ENCODE results near the gene HNRNPH3.
"Not testable (repeated sequence)": the region's sequence is repeated elsewhere in the genome, so short reads cannot be mapped to it uniquely, and the experiment has no call there.

The HNRNPH3 gene

GRCh38 chr10:68318331-68319059 is 13.4 kb upstream of the HNRNPH3 start:
- H3K27ac ChIP-seq (ENCODE audit: poor library complexity, severe bottlenecking) = no peak overlapping the region
- no peaks in the 10 kb centered on the region for H3K27me3 ChIP-seq (ENCODE audit: insufficient read depth, poor library complexity, severe bottlenecking)
- no peaks in the 10 kb centered on the region for H3K9me3 ChIP-seq (ENCODE audit: severe bottlenecking)
- ATAC-seq (ENCODE audit: low read depth) = no peak
- H3K36me3 ChIP-seq (ENCODE audit: low read depth) = no peaks in the 10 kb centered on the region
- no peaks in the 10 kb centered on the region for H3K4me1 ChIP-seq (ENCODE audit: insufficient read depth, poor library complexity, severe bottlenecking)
- H3K4me3 ChIP-seq (ENCODE audit: severe bottlenecking) = no peak overlapping the region
- no peak for DNase-seq (ENCODE audit: low spot score)
- no peak for TF ChIP-seq CTCF (IDR thresholded peaks at IDR 0.05; ENCODE audit: poor library complexity, severe bottlenecking)

- not testable (repeated sequence) for H3K36me3 ChIP-seq (ENCODE audit: low read depth); H3K27me3 ChIP-seq (ENCODE audit: insufficient read depth, poor library complexity, severe bottlenecking); H3K4me1 ChIP-seq (ENCODE audit: insufficient read depth, poor library complexity, severe bottlenecking); H3K4me3 ChIP-seq (ENCODE audit: severe bottlenecking); H3K27ac ChIP-seq (ENCODE audit: poor library complexity, severe bottlenecking); DNase-seq (ENCODE audit: low spot score); H3K9me3 ChIP-seq (ENCODE audit: severe bottlenecking); ATAC-seq (ENCODE audit: low read depth)
Observed at GRCh38 chr10:68324396-68324795, 7.5 kb upstream of the HNRNPH3 start.

GRCh38 chr10:68327889-68328786 is 3.7 kb upstream of the HNRNPH3 start:
- TF ChIP-seq CTCF (IDR thresholded peaks at IDR 0.05; ENCODE audit: poor library complexity, severe bottlenecking) = no peak
- Histone ChIP-seq H3K36me3 (ENCODE audit: low read depth) (peaks cover 3% of the 10 kb centered on the region; the same call in 1 of the 2 replicates), H3K4me3 (ENCODE audit: severe bottlenecking) (no peak overlapping the region), H3K27ac (ENCODE audit: poor library complexity, severe bottlenecking) (no peak overlapping the region), H3K4me1 (ENCODE audit: insufficient read depth, poor library complexity, severe bottlenecking) (peaks cover 3% of the 10 kb centered on the region), H3K27me3 (ENCODE audit: insufficient read depth, poor library complexity, severe bottlenecking) (no peaks in the 10 kb centered on the region), H3K9me3 (ENCODE audit: severe bottlenecking) (no peaks in the 10 kb centered on the region)
- ATAC-seq (ENCODE audit: low read depth) (no peak), DNase-seq (ENCODE audit: low spot score) (no peak)

- ATAC-seq (ENCODE audit: low read depth) (no peak), DNase-seq (ENCODE audit: low spot score) (no peak)
- H3K27me3 ChIP-seq (ENCODE audit: insufficient read depth, poor library complexity, severe bottlenecking) = no peaks in the 10 kb centered on the region
- H3K27ac ChIP-seq (ENCODE audit: poor library complexity, severe bottlenecking) = no peak overlapping the region
- H3K4me1 ChIP-seq (ENCODE audit: insufficient read depth, poor library complexity, severe bottlenecking) = peaks cover 3% of the 10 kb centered on the region
- H3K9me3 ChIP-seq (ENCODE audit: severe bottlenecking) = no peaks in the 10 kb centered on the region
- no peak overlapping the region for H3K4me3 ChIP-seq (ENCODE audit: severe bottlenecking)
- peaks cover 17% of the 10 kb centered on the region for H3K36me3 ChIP-seq (ENCODE audit: low read depth)
- no peak for TF ChIP-seq CTCF (IDR thresholded peaks at IDR 0.05; ENCODE audit: poor library complexity, severe bottlenecking)
Observed at GRCh38 chr10:68329506-68329861, 2.4 kb upstream of the HNRNPH3 start.

GRCh38 chr10:68330852-68331454 is 911 bp upstream of the HNRNPH3 start:
- H3K27ac ChIP-seq (ENCODE audit: poor library complexity, severe bottlenecking) = peak overlapping the region; percentile 81
- H3K9me3 ChIP-seq (ENCODE audit: severe bottlenecking) = no peaks in the 10 kb centered on the region
- ATAC-seq (ENCODE audit: low read depth) = no peak
- TF ChIP-seq CTCF (IDR thresholded peaks at IDR 0.05; ENCODE audit: poor library complexity, severe bottlenecking) = no peak
- H3K36me3 ChIP-seq (ENCODE audit: low read depth) = peaks cover 25% of the 10 kb centered on the region
- no peak for DNase-seq (ENCODE audit: low spot score)
- no peaks in the 10 kb centered on the region for H3K27me3 ChIP-seq (ENCODE audit: insufficient read depth, poor library complexity, severe bottlenecking)
- peaks cover 11% of the 10 kb centered on the region for H3K4me1 ChIP-seq (ENCODE audit: insufficient read depth, poor library complexity, severe bottlenecking)
- H3K4me3 ChIP-seq (ENCODE audit: severe bottlenecking) = peak overlapping the region; percentile 69

Measured in RWPE2 (cell line).